Measurements from ENCODE around the gene TMPRSS9.
"Not testable (repeated sequence)": the region's sequence is repeated elsewhere in the genome, so short reads cannot be mapped to it uniquely, and the experiment has no call there.

The TMPRSS9 gene

DNA sequence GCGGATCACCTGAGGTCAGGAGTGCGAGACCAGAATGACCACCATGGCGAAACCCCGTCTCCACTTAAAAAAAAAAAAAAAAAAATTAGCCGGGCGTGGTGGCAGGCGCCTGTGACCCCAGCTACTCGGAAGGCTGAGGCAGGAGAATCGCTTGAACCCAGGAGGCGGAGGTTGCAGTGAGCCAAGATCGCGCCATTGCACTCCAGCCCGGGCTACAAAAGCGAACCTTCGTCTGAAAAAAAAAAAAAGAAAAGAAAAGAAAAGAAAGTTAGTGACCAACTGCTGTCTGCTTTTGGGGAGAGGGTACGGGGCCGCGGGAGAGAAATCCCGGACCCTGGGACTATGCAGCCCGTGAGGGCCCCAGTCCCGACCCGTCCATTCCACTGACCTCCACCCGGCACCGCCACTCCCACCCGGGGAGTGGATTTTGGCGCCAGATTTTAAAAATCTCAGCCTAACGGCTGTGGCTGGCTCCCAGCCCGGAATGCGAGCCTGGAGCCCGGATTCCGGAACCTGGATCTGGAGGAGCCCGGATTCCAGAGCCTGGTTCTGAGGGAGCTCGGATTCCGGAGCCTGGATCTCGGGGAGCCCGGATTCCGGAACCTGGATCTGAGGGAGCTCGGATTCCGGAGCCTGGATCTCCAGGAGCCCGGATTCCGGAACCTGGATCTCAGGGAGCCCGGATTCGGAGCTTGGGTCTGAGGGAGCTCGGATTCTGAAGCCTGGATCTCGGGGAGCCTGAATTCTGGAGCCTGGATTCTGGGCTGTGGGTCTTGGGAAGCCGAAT, 102.8 kb downstream of the TMPRSS9 start:
- no peak for FAIRE-seq

DNA sequence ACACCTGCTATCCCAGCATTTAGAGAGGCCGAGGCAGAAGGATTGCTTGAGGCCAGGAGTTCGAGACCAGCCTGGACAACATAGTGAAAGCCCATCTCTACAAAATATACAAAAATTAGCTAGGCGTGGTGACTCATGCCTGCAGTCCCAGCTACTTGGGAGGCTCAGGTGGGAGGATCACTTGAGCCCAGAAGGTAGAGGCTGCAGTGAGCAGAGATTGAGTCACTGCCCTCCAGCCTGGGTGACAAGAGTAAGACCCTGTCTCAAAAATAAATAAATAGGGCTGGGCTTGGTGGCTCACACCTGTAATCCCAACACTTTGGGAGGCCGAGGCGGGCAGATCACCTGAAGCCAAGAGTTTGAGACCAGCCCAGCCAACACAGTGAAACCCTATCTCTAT, 103.6 kb downstream of the TMPRSS9 start:
- FAIRE-seq = not testable (repeated sequence)

DNA sequence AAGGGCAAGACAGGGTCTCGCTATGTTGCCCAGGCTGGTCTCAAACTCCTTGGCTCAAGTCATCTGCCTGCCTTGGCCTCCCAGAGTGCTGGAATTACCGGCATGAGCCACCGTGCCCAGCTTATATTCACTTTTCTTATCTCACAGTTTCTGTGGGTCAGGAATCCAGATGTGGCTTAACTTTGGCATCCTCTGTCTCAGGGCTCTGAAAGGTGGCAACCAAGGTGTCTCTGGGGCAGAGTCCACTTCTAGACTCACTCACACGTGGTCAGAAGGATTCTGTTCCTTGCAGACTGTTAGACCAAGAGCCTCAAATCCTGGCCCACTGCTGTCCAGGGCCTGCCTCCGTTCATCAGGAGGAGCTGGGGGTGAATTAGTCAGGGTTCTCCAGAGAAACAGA, 104.3 kb downstream of the TMPRSS9 start:
- FAIRE-seq = no peak

DNA sequence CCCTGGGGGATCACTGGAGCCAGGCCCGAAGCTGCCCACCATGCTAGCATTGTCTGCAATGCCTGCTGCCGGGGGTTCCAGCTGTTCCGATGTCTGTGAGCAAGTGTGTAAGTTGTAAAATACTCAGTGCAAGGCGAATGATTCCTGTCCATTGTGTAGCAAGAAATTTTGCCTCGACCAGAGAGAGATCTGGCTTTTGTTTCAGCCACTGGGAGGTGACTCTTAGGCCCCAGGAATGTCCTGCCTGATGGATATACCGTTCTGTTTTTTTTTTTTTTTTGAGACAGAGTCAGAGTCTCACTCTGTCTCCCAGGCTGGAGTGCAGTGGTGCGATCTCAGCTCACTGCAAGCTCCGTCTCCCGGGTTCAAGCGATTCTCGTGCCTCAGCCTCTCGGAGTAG, 108.5 kb downstream of the TMPRSS9 start:
- FAIRE-seq = no peak

DNA sequence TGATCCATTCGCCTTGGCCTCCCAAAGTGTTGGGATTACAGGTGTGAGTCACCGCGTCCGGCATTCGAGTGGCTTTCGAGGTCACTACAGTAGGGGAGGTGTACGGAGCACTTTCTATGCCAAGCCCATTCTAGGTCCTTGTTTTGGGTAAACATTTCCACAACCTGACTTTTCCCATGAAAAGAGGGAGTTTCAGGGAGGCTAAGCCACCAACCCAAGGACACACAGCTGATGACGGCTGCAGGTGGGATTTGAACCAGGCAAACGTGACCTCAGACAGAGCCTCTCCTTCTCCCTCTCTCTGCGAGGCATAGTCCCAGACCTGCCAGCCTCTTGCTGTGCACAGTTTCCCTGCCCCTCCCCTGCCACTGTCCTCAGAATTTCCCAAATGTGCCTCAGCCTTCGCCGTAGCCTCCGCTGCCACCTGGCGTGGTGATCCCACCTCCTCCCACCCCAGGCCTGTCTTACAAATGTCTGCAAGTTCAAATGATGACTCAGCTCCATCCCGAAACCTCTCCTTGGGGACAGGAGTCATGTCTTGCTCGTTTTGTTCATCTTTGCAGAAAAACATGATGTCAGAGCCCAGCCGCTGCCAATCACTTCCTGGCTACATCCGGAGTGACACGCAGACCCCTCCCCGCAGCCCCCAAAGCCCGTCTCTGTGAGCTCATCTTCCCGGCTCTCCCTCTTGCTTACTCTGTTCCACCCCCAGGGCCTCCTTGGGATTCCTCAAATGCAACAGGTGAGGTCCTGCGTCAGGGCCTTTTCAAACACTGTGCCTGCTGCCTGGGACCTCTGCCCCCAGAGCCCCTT, 109.2 kb downstream of the TMPRSS9 start:
- no peak for FAIRE-seq

DNA sequence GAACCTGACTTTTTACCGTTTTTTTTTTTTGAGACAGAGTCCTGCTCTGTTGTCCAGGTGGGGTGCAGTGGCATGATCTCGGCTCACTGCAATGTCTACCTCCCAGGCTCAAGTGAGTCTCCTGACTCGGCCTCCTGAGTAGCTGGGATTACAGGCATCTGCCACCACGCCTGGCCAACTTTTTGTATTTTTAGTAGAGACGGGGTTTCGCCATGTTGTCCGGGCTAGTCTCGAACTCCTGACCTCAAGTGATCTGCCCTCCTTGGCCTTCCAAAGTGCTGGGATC, 109.8 kb downstream of the TMPRSS9 start:
- not testable (repeated sequence) for FAIRE-seq

DNA sequence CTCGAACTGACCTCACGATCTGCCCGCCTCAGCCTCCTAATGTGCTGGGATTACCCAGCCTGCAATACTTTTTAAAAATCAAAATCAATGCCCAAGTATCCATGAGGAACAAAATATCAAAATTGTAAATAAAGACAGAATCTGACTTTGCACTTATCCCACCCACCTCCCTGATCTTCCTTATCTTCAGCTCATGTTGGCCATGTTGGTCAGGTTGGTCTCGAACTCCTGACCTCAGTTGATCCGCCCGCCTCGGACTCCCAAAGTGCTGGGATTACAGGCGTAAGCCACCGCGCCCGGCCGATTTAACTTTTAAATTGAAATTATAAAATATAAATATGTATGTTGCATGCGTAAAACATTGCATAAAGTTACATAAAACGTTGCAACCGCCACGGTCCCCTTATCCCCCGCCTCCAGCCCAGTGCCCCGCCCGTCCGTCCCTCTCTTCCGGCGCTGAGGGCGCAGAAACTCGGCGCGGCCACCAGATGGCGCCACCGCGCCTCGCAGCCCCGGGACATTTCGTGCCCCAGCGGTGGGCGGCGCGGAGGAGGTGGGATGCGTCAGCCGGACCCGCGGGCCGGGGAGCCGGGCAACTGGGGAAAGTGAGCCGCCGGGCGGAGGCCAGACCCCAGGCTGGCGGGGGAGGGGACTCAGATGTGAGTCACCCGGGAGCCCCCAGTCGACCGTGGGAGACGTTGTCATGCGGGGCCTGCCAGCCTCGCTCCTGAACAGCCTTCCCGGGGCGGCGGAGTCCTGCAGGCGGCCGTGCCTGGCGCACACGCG, 114.4 kb downstream of the TMPRSS9 start:
- no peak for FAIRE-seq

DNA sequence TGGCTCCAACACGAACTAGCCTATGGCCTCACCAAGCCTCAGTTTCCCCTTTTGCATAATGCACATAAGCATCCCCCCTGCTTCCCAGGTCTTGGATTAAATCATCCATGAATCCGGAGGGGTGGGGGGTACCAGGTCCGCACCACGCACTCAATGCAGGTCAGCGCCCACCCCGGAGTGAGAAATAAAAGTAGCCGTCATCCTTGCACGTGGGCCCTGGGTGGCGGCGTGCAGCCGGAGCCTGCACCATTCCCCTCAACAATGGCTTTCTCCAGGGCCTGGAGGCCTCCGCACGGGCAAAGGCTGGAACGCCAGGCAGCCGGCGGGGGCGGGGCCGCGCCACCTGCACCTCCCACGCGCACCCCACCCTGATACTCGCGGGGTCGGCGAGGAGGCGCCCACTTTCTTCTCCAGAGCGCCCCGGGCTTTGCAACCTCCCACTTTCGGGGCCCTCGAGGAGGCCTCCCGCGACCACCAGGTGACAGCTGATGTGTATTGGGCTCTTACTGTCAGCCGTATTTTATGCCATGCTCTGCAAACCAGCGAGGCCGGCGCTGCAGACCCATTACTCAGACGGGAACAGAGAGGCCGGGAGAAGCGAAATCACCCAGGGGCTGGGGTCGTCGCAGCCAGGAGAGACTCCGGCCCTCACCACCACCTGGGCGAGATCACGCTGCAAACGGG, 115.1 kb downstream of the TMPRSS9 start:
- no peak for FAIRE-seq
